Activated B cell treated with CpG ODN at 0.5 μM for 24 hours (primary cell): Measurements from ENCODE around the gene EVA1A. TPM values are rescaled to one million over a fixed set of nuclear protein-coding genes. Genes with fewer than 3 reads are reported as not detected.

ENCODE experiments used
- ATAC-seq: fragments of 200-7000 bp; cut with Tn5 transposase; one replicate; pipeline ENCODE4 v1.10.0; 2021; ENCODE audit warnings: low read depth, mild to moderate bottlenecking, moderate library complexity
- CTCF ChIA-PET: fragments of 350-600 bp; sonication (Branson Sonifier 250); formaldehyde crosslinking; loops from one replicate; lab custom pipeline; 2021; ENCODE audit warnings: antibody characterized with exemption; lab: Charles Lee
- POLR2A ChIA-PET: fragments of 350-600 bp; sonication (Branson Sonifier 250); formaldehyde crosslinking; loops from one replicate; lab custom pipeline; 2021; ENCODE audit warnings: antibody characterized with exemption; lab: Charles Lee
- DNase-seq: peaks from one replicate; pipeline ENCODE4 v3.0.0; 2022
- H3K27ac Mint-ChIP-seq: one replicate; pipeline ENCODE4 v1.8.0; 2020; ENCODE audit warnings: mixed read lengths
- H3K27me3 Mint-ChIP-seq: one replicate; pipeline ENCODE4 v1.8.0; 2021; ENCODE audit warnings: mixed read lengths
- H3K36me3 Mint-ChIP-seq: one replicate; pipeline ENCODE4 v1.8.0; 2021; ENCODE audit warnings: low read depth, mixed read lengths
- H3K4me1 Mint-ChIP-seq: one replicate; pipeline ENCODE4 v1.8.0; 2021; ENCODE audit warnings: mixed read lengths
- H3K4me3 Mint-ChIP-seq: one replicate; pipeline ENCODE4 v1.8.0; 2020; ENCODE audit warnings: mild to moderate bottlenecking, mixed read lengths
- H3K9me3 Mint-ChIP-seq: one replicate; pipeline ENCODE4 v1.8.0; 2020; ENCODE audit warnings: mixed read lengths
- CTCF ChIP-seq: fragments of 200-600 bp; IDR thresholded peaks from one replicate; pipeline ENCODE4 v1.8.0; 2022; ENCODE audit warnings: antibody characterized with exemption, mild to moderate bottlenecking
- intact Hi-C: fragments of 100-400 bp; cut with micrococcal nuclease; formaldehyde crosslinking; loops from one replicate; pipeline ENCODE4 v1.15.1; 2024
- total RNA-seq: library from RNA; stranded (reverse); gene quantifications from 2 replicates; pipeline ENCODE4 v1.2.3, GENCODE V29; 2022

The EVA1A gene
- total RNA-seq, 1 donor from 2014 or later = not detected

- TF ChIP-seq CTCF = no peak
- no peaks in the 10 kb centered on the region for H3K4me1 Mint-ChIP-seq
- peaks cover 14% of the 10 kb centered on the region for H3K9me3 Mint-ChIP-seq
- ATAC-seq = no peak
- CTCF ChIA-PET = no interaction called here
- no peak for DNase-seq
- intact Hi-C loops = no loop called here
- peaks cover 9% of the 10 kb centered on the region for H3K27me3 Mint-ChIP-seq
- no peak overlapping the region for H3K27ac Mint-ChIP-seq
- POLR2A ChIA-PET = no interaction called here
- H3K36me3 Mint-ChIP-seq = no peaks in the 10 kb centered on the region
- H3K4me3 Mint-ChIP-seq = no peak overlapping the region
These were observed 54.5 kb downstream of the EVA1A start for GRCh38 chr2:75506101-75506697.

GRCh38 chr2:75505012-75505411 lies 55.7 kb downstream of the EVA1A start:
- ChIA-PET POLR2A (no interaction called here), CTCF (no interaction called here)
- ATAC-seq = no peak
- Mint-ChIP-seq H3K36me3 (no peaks in the 10 kb centered on the region), H3K27me3 (peaks cover 9% of the 10 kb centered on the region), H3K9me3 (peaks cover 14% of the 10 kb centered on the region), H3K4me1 (no peaks in the 10 kb centered on the region), H3K27ac (no peak overlapping the region), H3K4me3 (no peak overlapping the region)
- no peak for TF ChIP-seq CTCF
- intact Hi-C loops = no loop called here
- no peak for DNase-seq

- no peaks in the 10 kb centered on the region for H3K36me3 Mint-ChIP-seq
- TF ChIP-seq CTCF = no peak
- H3K4me1 Mint-ChIP-seq = no peaks in the 10 kb centered on the region
- intact Hi-C loops = no loop called here
- ATAC-seq (no peak), DNase-seq (no peak)
- no peak overlapping the region for H3K27ac Mint-ChIP-seq
- CTCF ChIA-PET = no interaction called here
- H3K4me3 Mint-ChIP-seq = no peak overlapping the region
- POLR2A ChIA-PET = no interaction called here
- peaks cover 9% of the 10 kb centered on the region for H3K27me3 Mint-ChIP-seq
- H3K9me3 Mint-ChIP-seq = peaks cover 3% of the 10 kb centered on the region
These were observed 57.6 kb downstream of the EVA1A start for GRCh38 chr2:75503048-75503607.

- intact Hi-C loops = no loop called here
- H3K27me3 Mint-ChIP-seq = peaks cover 11% of the 10 kb centered on the region
- H3K36me3 Mint-ChIP-seq = no peaks in the 10 kb centered on the region
- DNase-seq (no peak), ATAC-seq (no peak)
- no peaks in the 10 kb centered on the region for H3K9me3 Mint-ChIP-seq
- POLR2A ChIA-PET = no interaction called here
- no peaks in the 10 kb centered on the region for H3K4me1 Mint-ChIP-seq
- no peak overlapping the region for H3K27ac Mint-ChIP-seq
- CTCF ChIA-PET = no interaction called here
- no peak for TF ChIP-seq CTCF
- no peak overlapping the region for H3K4me3 Mint-ChIP-seq
These were observed 60.1 kb downstream of the EVA1A start for GRCh38 chr2:75500633-75501032.

- POLR2A ChIA-PET = no interaction called here
- ATAC-seq (no peak), DNase-seq (no peak)
- CTCF ChIA-PET = no interaction called here
- Mint-ChIP-seq H3K27me3 (peaks cover 5% of the 10 kb centered on the region), H3K36me3 (no peaks in the 10 kb centered on the region), H3K9me3 (no peaks in the 10 kb centered on the region), H3K4me1 (no peaks in the 10 kb centered on the region), H3K4me3 (no peak overlapping the region), H3K27ac (no peak overlapping the region)
- TF ChIP-seq CTCF = no peak
- intact Hi-C loops = no loop called here
These were observed 61.2 kb downstream of the EVA1A start for GRCh38 chr2:75499534-75499933.
